Activated B cell treated with CpG ODN at 0.5 μM for 24 hours (primary cell): Measurements from ENCODE around the gene NRGN. TPM values are rescaled to one million over a fixed set of nuclear protein-coding genes. Genes with fewer than 3 reads are reported as not detected.

Source experiments
- ATAC-seq: fragments of 200-7000 bp; cut with Tn5 transposase; one replicate; pipeline ENCODE4 v1.10.0; 2021; ENCODE audit warnings: low read depth, mild to moderate bottlenecking, moderate library complexity
- CTCF ChIA-PET: fragments of 350-600 bp; sonication (Branson Sonifier 250); formaldehyde crosslinking; loops from one replicate; lab custom pipeline; 2021; ENCODE audit warnings: antibody characterized with exemption; lab: Charles Lee
- POLR2A ChIA-PET: fragments of 350-600 bp; sonication (Branson Sonifier 250); formaldehyde crosslinking; loops from one replicate; lab custom pipeline; 2021; ENCODE audit warnings: antibody characterized with exemption; lab: Charles Lee
- DNase-seq: peaks from one replicate; pipeline ENCODE4 v3.0.0; 2022
- H3K27ac Mint-ChIP-seq: one replicate; pipeline ENCODE4 v1.8.0; 2020; ENCODE audit warnings: mixed read lengths
- H3K27me3 Mint-ChIP-seq: one replicate; pipeline ENCODE4 v1.8.0; 2021; ENCODE audit warnings: mixed read lengths
- H3K36me3 Mint-ChIP-seq: one replicate; pipeline ENCODE4 v1.8.0; 2021; ENCODE audit warnings: low read depth, mixed read lengths
- H3K4me1 Mint-ChIP-seq: one replicate; pipeline ENCODE4 v1.8.0; 2021; ENCODE audit warnings: mixed read lengths
- H3K4me3 Mint-ChIP-seq: one replicate; pipeline ENCODE4 v1.8.0; 2020; ENCODE audit warnings: mild to moderate bottlenecking, mixed read lengths
- H3K9me3 Mint-ChIP-seq: one replicate; pipeline ENCODE4 v1.8.0; 2020; ENCODE audit warnings: mixed read lengths
- intact Hi-C: fragments of 100-400 bp; cut with micrococcal nuclease; formaldehyde crosslinking; loops from one replicate; pipeline ENCODE4 v1.15.1; 2024
- total RNA-seq: library from RNA; stranded (reverse); gene quantifications from 2 replicates; pipeline ENCODE4 v1.2.3, GENCODE V29; 2022
- TF ChIP-seq, protein P1 (sequence below): fragments of 200-600 bp; IDR thresholded peaks from one replicate; pipeline ENCODE4 v1.8.0; 2022; ENCODE audit warnings: antibody characterized with exemption, mild to moderate bottlenecking

NRGN gene
- total RNA-seq, 1 donor from 2014 or later, result 1.0 TPM

DNA sequence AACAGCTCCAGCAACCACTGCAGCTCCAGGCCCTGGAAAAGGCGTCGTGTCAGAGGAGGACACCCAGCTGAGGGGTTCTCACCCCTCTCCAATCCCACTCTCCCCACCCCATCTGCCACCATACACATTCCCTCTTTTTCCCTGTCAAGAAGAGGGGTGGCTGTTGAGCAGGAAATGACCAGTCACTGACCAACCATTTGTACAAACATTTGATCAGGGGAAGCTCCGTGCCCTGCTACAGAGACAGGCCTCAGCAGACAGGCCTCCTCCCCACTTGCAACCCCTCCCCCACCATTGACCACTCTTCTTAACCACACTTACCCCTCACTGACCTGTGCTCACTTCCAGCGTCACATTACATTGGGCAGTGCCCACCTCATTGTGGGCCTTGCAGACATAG, 14.6 kb downstream of the NRGN start:
- Mint-ChIP-seq H3K9me3 (no peaks in the 10 kb centered on the region), H3K4me1 (peaks cover 29% of the 10 kb centered on the region), H3K27me3 (peaks cover 3% of the 10 kb centered on the region), H3K36me3 (peaks cover 3% of the 10 kb centered on the region), H3K4me3 (no peak overlapping the region), H3K27ac (no peak overlapping the region)
- DNase-seq (no peak), ATAC-seq (no peak)
- TF ChIP-seq, protein P1, sequence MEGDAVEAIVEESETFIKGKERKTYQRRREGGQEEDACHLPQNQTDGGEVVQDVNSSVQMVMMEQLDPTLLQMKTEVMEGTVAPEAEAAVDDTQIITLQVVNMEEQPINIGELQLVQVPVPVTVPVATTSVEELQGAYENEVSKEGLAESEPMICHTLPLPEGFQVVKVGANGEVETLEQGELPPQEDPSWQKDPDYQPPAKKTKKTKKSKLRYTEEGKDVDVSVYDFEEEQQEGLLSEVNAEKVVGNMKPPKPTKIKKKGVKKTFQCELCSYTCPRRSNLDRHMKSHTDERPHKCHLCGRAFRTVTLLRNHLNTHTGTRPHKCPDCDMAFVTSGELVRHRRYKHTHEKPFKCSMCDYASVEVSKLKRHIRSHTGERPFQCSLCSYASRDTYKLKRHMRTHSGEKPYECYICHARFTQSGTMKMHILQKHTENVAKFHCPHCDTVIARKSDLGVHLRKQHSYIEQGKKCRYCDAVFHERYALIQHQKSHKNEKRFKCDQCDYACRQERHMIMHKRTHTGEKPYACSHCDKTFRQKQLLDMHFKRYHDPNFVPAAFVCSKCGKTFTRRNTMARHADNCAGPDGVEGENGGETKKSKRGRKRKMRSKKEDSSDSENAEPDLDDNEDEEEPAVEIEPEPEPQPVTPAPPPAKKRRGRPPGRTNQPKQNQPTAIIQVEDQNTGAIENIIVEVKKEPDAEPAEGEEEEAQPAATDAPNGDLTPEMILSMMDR, result no peak
- POLR2A ChIA-PET, result no interaction called here
- intact Hi-C loops, result no loop called here
- CTCF ChIA-PET, result interaction anchor here (1.1 to 1.6 kb wide), 2 partner anchors 85 to 131 kb away, joined by 3 to 4 read pairs; no protein-coding TSS in a partner anchor

GRCh38 chr11:124754710-124755109, 15.0 kb downstream of the NRGN start:
- TF ChIP-seq, protein P1, result no peak
- H3K4me1 Mint-ChIP-seq, result peaks cover 28% of the 10 kb centered on the region
- H3K36me3 Mint-ChIP-seq, result peaks cover 3% of the 10 kb centered on the region
- CTCF ChIA-PET, result interaction anchor here (1.1 to 1.6 kb wide), 2 partner anchors 86 to 131 kb away, joined by 3 to 4 read pairs; no protein-coding TSS in a partner anchor
- ATAC-seq (no peak), DNase-seq (no peak)
- POLR2A ChIA-PET, result interaction anchor here (1.0 kb wide), 1 partner anchor 8 kb away, joined by 3 read pairs; no protein-coding TSS in a partner anchor
- no peak overlapping the region for H3K4me3 Mint-ChIP-seq
- intact Hi-C loops, result no loop called here
- no peaks in the 10 kb centered on the region for H3K9me3 Mint-ChIP-seq
- peaks cover 3% of the 10 kb centered on the region for H3K27me3 Mint-ChIP-seq
- no peak overlapping the region for H3K27ac Mint-ChIP-seq

GRCh38 chr11:124756033-124756752, 16.5 kb downstream of the NRGN start:
- H3K4me3 Mint-ChIP-seq, result no peak overlapping the region
- CTCF ChIA-PET, result interaction anchor here (1.5 to 2.0 kb wide), 2 partner anchors 9 to 83 kb away, joined by 3 to 7 read pairs; partner anchors contain the start of genes SIAE and SPA17

DNA sequence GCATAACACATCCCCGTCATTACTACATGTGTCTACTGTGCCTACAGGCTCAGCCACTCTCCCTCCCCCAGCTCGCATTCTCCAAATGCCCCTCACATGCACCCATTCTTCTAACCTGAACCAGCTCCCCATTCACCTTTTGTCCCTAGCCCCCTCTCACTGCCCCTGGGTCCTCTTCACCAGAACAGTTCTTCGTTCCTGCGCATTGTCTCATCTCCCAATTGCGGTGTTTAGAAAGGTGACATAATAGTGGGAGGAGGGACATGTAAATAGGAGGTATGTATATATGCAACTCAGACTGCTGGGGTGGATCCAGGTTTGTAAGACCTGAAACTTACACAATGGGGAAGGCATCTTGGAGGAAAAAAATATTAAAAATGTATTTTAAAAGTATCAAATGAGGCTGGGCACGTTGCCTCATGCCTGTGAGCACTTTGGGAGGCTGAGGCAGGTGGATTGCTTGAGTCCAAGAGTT, 17.0 kb downstream of the NRGN start:
- H3K4me3 Mint-ChIP-seq, result no peak overlapping the region
- intact Hi-C loops, result no loop called here
- POLR2A ChIA-PET, result no interaction called here
- ATAC-seq, result no peak
- H3K4me1 Mint-ChIP-seq, result peaks cover 41% of the 10 kb centered on the region
- H3K27ac Mint-ChIP-seq, result no peak overlapping the region
- H3K36me3 Mint-ChIP-seq, result peaks cover 3% of the 10 kb centered on the region
- DNase-seq, result no peak
- no peaks in the 10 kb centered on the region for H3K9me3 Mint-ChIP-seq
- TF ChIP-seq, protein P1, result no peak
- CTCF ChIA-PET, result interaction anchor here (1.5 to 2.0 kb wide), 2 partner anchors 10 to 83 kb away, joined by 3 to 7 read pairs; partner anchors contain the start of genes SIAE and SPA17
- H3K27me3 Mint-ChIP-seq, result peaks cover 2% of the 10 kb centered on the region

More at GRCh38 chr11:124756033-124756752, 16.5 kb downstream of the NRGN start:
- H3K36me3 Mint-ChIP-seq, result peaks cover 3% of the 10 kb centered on the region
- peaks cover 35% of the 10 kb centered on the region for H3K4me1 Mint-ChIP-seq
- ATAC-seq, result no peak
- POLR2A ChIA-PET, result interaction anchor here (1.0 kb wide), 1 partner anchor 9 kb away, joined by 3 read pairs; no protein-coding TSS in a partner anchor
- peaks cover 2% of the 10 kb centered on the region for H3K27me3 Mint-ChIP-seq
- no peaks in the 10 kb centered on the region for H3K9me3 Mint-ChIP-seq
- intact Hi-C loops, result no loop called here
- H3K27ac Mint-ChIP-seq, result no peak overlapping the region
- TF ChIP-seq, protein P1, result no peak
- no peak for DNase-seq

DNA sequence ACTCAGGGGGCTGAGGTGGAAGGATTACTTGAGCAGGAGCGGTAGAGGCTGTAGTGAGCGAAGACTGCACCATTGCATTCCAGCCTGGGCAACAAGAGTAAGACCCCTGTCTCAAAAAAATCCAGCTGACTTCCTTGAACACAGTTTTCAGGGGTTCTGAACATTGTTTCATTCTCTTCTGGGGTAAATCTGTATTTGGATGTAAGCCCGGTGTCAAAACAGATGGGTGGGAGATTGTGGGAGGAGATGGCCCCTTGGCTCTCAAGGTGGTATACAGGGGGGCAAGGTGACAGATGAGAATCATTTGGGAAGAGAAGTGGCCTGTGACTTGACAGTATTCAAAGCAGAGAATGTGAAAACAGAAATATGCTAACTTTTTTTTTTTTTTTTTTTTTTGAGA, 17.6 kb downstream of the NRGN start:
- TF ChIP-seq, protein P1, result no peak
- Mint-ChIP-seq H3K4me3 (no peak overlapping the region), H3K36me3 (peaks cover 3% of the 10 kb centered on the region), H3K27ac (no peak overlapping the region), H3K4me1 (peaks cover 41% of the 10 kb centered on the region), H3K9me3 (no peaks in the 10 kb centered on the region), H3K27me3 (peaks cover 2% of the 10 kb centered on the region)
- intact Hi-C loops, result no loop called here
- ATAC-seq (no peak), DNase-seq (no peak)
- ChIA-PET CTCF (interaction anchor here (1.5 to 2.0 kb wide), 2 partner anchors 11 to 84 kb away, joined by 3 to 7 read pairs; partner anchors contain the start of genes SIAE and SPA17), POLR2A (interaction anchor here (2.3 kb wide), 1 partner anchor 11 kb away, joined by 11 read pairs; no protein-coding TSS in a partner anchor)
